IMR-90 (cell line): ENCODE measurements around the gene KRT79. TPM values are rescaled to one million over a fixed set of nuclear protein-coding genes. Genes with fewer than 3 reads are reported as not detected.

Experiments used
- ATAC-seq: fragments of 200-7000 bp; cut with Tn5 transposase; 2 replicates; pipeline ENCODE4 v1.9.1; 2020; ENCODE audit warnings: low read depth, mild to moderate bottlenecking, moderate library complexity
- BruUV-seq: library from RNA; stranded (reverse); fragments of 400-500 nt; replicated peaks from 2 replicates; lab custom pipeline; 2021; lab: Mats Ljungman, UMichigan
- CTCF ChIA-PET: fragments of 300-600 bp; formaldehyde crosslinking; extraction: SDS; loops from one replicate; lab custom pipeline; 2021; ENCODE audit warnings: antibody characterized with exemption; lab: Yijun Ruan, JAX
- POLR2A ChIA-PET: fragments of 300-600 bp; sonication (Branson Sonifier 250); formaldehyde crosslinking; loops from one replicate; lab custom pipeline; 2022; ENCODE audit warnings: antibody characterized with exemption; ENCODE audit not compliant: unreplicated experiment; lab: Charles Lee
- DNase-seq: peaks from one replicate; pipeline ENCODE4 v3.0.0; 2013
- H2AFZ ChIP-seq: replicated peaks from 2 replicates; pipeline ENCODE3; 2013; ENCODE audit warnings: low read length, mild to moderate bottlenecking; ENCODE audit not compliant: poor library complexity
- H2AK5ac ChIP-seq: 2 replicates; pipeline ENCODE4 v1.6.1; 2013; ENCODE audit warnings: low read depth, low read length, inconsistent platforms
- H2AK9ac ChIP-seq: replicated peaks from 2 replicates; pipeline ENCODE3; 2013; ENCODE audit warnings: mild to moderate bottlenecking, low read depth, low read length, moderate library complexity; ENCODE audit not compliant: poor library complexity
- H2BK120ac ChIP-seq: 2 replicates; pipeline ENCODE4 v1.6.1; 2013; ENCODE audit warnings: low read depth, low read length, inconsistent platforms
- H2BK15ac ChIP-seq: 3 replicates; pipeline ENCODE4 v1.6.1; 2013; ENCODE audit warnings: low read depth, low read length, inconsistent platforms
- H2BK20ac ChIP-seq: 2 replicates; pipeline ENCODE4 v1.6.1; 2013; ENCODE audit warnings: low read depth, mild to moderate bottlenecking, inconsistent platforms, low read length, moderate library complexity
- H2BK5ac ChIP-seq: 2 replicates; pipeline ENCODE4 v1.6.1; 2013; ENCODE audit warnings: mild to moderate bottlenecking, low read depth, low read length, inconsistent platforms; ENCODE audit not compliant: poor library complexity, severe bottlenecking
- H3K14ac ChIP-seq: replicated peaks from 2 replicates; pipeline ENCODE4 v1.6.1; 2013; ENCODE audit warnings: low read depth, low read length, inconsistent platforms
- H3K18ac ChIP-seq: 2 replicates; pipeline ENCODE4 v1.6.1; 2013; ENCODE audit warnings: low read depth, low read length, control low read depth
- H3K23ac ChIP-seq: 2 replicates; pipeline ENCODE4 v1.6.1; 2013; ENCODE audit warnings: low read depth, low read length, inconsistent platforms
- H3K27ac ChIP-seq: 2 replicates; pipeline ENCODE4 v1.5.1; 2013; ENCODE audit warnings: mild to moderate bottlenecking, control low read depth, low read length; ENCODE audit not compliant: insufficient read depth
- H3K27me3 ChIP-seq: 2 replicates; pipeline ENCODE4 v1.6.1; 2013; ENCODE audit warnings: low read length; ENCODE audit not compliant: control insufficient read depth, insufficient read depth
- H3K36me3 ChIP-seq: 2 replicates; pipeline ENCODE4 v1.6.1; 2013; ENCODE audit warnings: low read length, mixed read lengths; ENCODE audit not compliant: control insufficient read depth, insufficient read depth
- H3K4ac ChIP-seq: 2 replicates; pipeline ENCODE4 v1.6.1; 2013; ENCODE audit warnings: low read depth, low read length, inconsistent platforms
- H3K4me1 ChIP-seq: 2 replicates; pipeline ENCODE4 v1.6.1; 2013; ENCODE audit warnings: low read length, mixed read lengths; ENCODE audit not compliant: control insufficient read depth, insufficient read depth
- H3K4me2 ChIP-seq: 2 replicates; pipeline ENCODE4 v1.6.1; 2013; ENCODE audit warnings: low read depth, mild to moderate bottlenecking, control low read depth, low read length, moderate library complexity
- H3K4me3 ChIP-seq: 2 replicates; pipeline ENCODE4 v1.5.1; 2013; ENCODE audit warnings: low read depth, mild to moderate bottlenecking, control low read depth, low read length, moderate library complexity; ENCODE audit not compliant: insufficient read depth
- H3K56ac ChIP-seq: 2 replicates; pipeline ENCODE4 v1.6.1; 2013; ENCODE audit warnings: low read length, inconsistent platforms; ENCODE audit not compliant: insufficient read depth; ENCODE audit errors: extremely low read depth
- H3K79me1 ChIP-seq, 2 experiments: 2 replicates each; pipeline ENCODE4 v1.6.1; 2013; ENCODE audit warnings: low read length in 2 of 2, inconsistent platforms in 1 of 2, low read depth in 1 of 2
- H3K9ac ChIP-seq: 2 replicates; pipeline ENCODE4 v1.6.1; 2013; ENCODE audit warnings: low read depth, low read length, control low read depth
- H3K9me1 ChIP-seq: 2 replicates; pipeline ENCODE4 v1.6.1; 2013; ENCODE audit warnings: low read length, inconsistent platforms; ENCODE audit not compliant: insufficient read depth
- H3K9me3 ChIP-seq: 2 replicates; pipeline ENCODE4 v1.6.1; 2013; ENCODE audit warnings: low read length; ENCODE audit not compliant: control insufficient read depth, insufficient read depth
- H4K20me1 ChIP-seq: 2 replicates; pipeline ENCODE4 v1.6.1; 2013; ENCODE audit warnings: low read length, inconsistent platforms; ENCODE audit not compliant: insufficient read depth
- H4K5ac ChIP-seq: 2 replicates; pipeline ENCODE4 v1.6.1; 2013; ENCODE audit warnings: mild to moderate bottlenecking, low read depth, low read length, control low read depth
- H4K8ac ChIP-seq, 2 experiments: 2 replicates each; pipeline ENCODE4 v1.6.1; 2013; ENCODE audit warnings: low read depth in 2 of 2, low read length in 2 of 2, control low read depth in 1 of 2, inconsistent platforms in 1 of 2
- H4K91ac ChIP-seq: 2 replicates; pipeline ENCODE4 v1.6.1; 2013; ENCODE audit warnings: low read depth, low read length, inconsistent platforms; ENCODE audit not compliant: insufficient read depth
- CHD1 ChIP-seq: IDR thresholded peaks from 2 replicates; pipeline ENCODE4 v1.6.1; 2012; ENCODE audit warnings: low read depth, low read length, improper control_type of control experiment
- MXI1 ChIP-seq: IDR thresholded peaks from 2 replicates; pipeline ENCODE4 v1.6.1; 2012; ENCODE audit warnings: low read depth, mild to moderate bottlenecking, low read length, moderate library complexity, borderline replicate concordance
- RFX5 ChIP-seq: IDR thresholded peaks from 2 replicates; pipeline ENCODE4 v1.8.0; 2012; ENCODE audit warnings: low read depth, mild to moderate bottlenecking, low read length, moderate library complexity
- SMC3 ChIP-seq: fragments of 150-350 bp; IDR thresholded peaks from 2 replicates; pipeline ENCODE4 v1.6.1; 2016; ENCODE audit warnings: low read depth, mild to moderate bottlenecking, antibody characterized with exemption, low read length, moderate library complexity
- WGBS, 2 experiments: methylation state at CpG; one replicate each; pipeline versions ENCODE4 v1.1.5 to v1.1.7; 2013; ENCODE audit warnings: missing lambda C conversion rate in 2 of 2; ENCODE audit not compliant: insufficient read length in 1 of 2; ENCODE audit errors: extremely low coverage in 2 of 2; 5-methylcytosine and 5-hydroxymethylcytosine counted together
- dilution Hi-C: fragments of 300-500 bp; cut with HindIII; formaldehyde crosslinking; loops from one replicate; pipeline ENCODE4 v1.14.3; 2018; ENCODE audit warnings: low sequenced_read_pairs; ENCODE audit not compliant: unreplicated experiment
- in situ Hi-C: fragments of 300-500 bp; cut with MboI; formaldehyde crosslinking; loops from 3 replicates; pipeline ENCODE4 v1.14.3; 2019; ENCODE audit warnings: low sequenced_read_pairs, inconsistent platforms, mixed read lengths
- intact Hi-C: fragments of 100-400 bp; cut with micrococcal nuclease; formaldehyde crosslinking; loops from 2 replicates; pipeline ENCODE4 v1.10.0; 2022
- polyA plus RNA-seq, 3 experiments: library from polyadenylated mRNA; depleted of rRNA; stranded (reverse); fragments of >200 nt; gene quantifications; 2 replicates each; pipeline ENCODE4 v1.2.3, GENCODE V29; 2012; ENCODE audit warnings: low replicate concordance in 1 of 3
- total RNA-seq: library from RNA; depleted of rRNA; stranded (reverse); fragments of >200 nt; gene quantifications from 2 replicates; pipeline ENCODE4 v1.2.3, GENCODE V29; 2012
- TF ChIP-seq, protein P1 (sequence below): fragments of 150-350 bp; IDR thresholded peaks from 2 replicates; pipeline ENCODE4 v1.6.1; 2017; ENCODE audit warnings: mild to moderate bottlenecking, antibody characterized with exemption, low read length, low read depth

Gene KRT79
- total and polyA plus RNA-seq, 2 of the 4 experiments (the other 2 are of a cell fraction), result under 0.01 to 0.24 TPM

DNA sequence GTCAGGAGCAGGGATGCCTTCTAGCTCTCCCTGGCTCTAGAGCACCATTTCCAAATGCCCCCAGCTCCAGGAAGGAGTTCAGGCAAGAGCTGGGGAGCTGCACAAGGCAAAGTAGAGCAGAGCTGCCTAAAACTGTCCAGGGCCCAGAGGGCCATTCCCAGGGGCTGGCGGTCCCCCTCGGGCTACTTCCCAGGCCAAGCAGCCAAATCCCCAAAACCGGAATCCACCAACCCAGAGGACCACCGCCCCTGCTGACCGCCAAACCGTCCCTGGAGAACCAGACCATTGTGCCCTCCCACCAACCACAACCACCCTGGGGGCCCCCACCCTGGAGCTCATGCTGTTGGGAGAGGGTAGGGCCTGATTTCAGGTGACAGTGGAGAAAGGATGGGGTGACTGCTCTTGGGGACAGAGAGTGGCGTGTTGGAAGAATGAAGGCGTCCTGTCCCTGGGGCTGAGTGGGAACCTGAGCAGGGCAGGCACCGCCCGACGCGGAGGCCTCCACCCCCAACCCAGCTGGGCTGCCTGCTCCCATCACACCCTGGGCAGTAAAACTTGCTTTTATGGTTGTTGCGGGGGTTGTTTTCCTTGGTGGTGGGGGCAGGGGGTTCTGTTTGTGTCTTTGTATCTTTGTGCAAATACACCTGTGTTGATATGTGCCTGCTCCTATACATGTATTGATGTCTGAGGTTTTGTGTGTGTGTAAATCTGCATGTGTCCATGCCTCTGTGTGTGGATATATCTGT, 38.7 kb upstream of the KRT79 start:
- peaks cover 26% of the 10 kb centered on the region for H3K4me1 ChIP-seq
- dilution Hi-C loops, result no loop called here

More for the DNA sequence above, 38.7 kb upstream of the KRT79 start:
- intact Hi-C loops, result loop anchor here (5.0 to 10.0 kb wide), 3 partner anchors 481 to 658 kb away; no protein-coding TSS in a partner anchor
- TF ChIP-seq CHD1 (no peak), MXI1 (no peak), SMC3 (no peak), RFX5 (no peak)
- TF ChIP-seq, protein P1, sequence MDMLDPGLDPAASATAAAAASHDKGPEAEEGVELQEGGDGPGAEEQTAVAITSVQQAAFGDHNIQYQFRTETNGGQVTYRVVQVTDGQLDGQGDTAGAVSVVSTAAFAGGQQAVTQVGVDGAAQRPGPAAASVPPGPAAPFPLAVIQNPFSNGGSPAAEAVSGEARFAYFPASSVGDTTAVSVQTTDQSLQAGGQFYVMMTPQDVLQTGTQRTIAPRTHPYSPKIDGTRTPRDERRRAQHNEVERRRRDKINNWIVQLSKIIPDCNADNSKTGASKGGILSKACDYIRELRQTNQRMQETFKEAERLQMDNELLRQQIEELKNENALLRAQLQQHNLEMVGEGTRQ, result no peak
- no peak overlapping the region for H3K18ac ChIP-seq
- no peak overlapping the region for H3K9ac ChIP-seq
- H3K4me2 ChIP-seq, result no peak overlapping the region
- peak overlapping the region; percentile 65 for H3K4ac ChIP-seq
- ATAC-seq (no peak), DNase-seq (no peak)
- no peaks in the 10 kb centered on the region for H4K20me1 ChIP-seq
- H4K8ac ChIP-seq, result no peak overlapping the region; a peak in 1 of 4 replicates
- H3K9me1 ChIP-seq, result peaks cover 23% of the 10 kb centered on the region
- in situ Hi-C loops, result no loop called here
- H4K91ac ChIP-seq, result peak overlapping the region; percentile 83
- WGBS, 2 experiments, result no CpG with 5 or more reads among the region's 13 CpGs
- peak overlapping the region; percentile 89 for H2AK5ac ChIP-seq
- H3K36me3 ChIP-seq, result no peaks in the 10 kb centered on the region
- ChIA-PET CTCF (interaction anchor here (0.6 to 1.5 kb wide), 3 partner anchors 12 to 750 kb away, joined by 3 to 7 read pairs (median 5); no protein-coding TSS in a partner anchor), POLR2A (no interaction called here)
- no peak overlapping the region for H3K27ac ChIP-seq
- no peak overlapping the region for H3K56ac ChIP-seq
- no peaks in the 10 kb centered on the region for H3K79me1 ChIP-seq
- no peak overlapping the region for H2BK5ac ChIP-seq
- H2BK15ac ChIP-seq, result 0 out of 3 replicates have a peak overlapping the region, but pooled peaks have one; percentile 76
- H3K9me3 ChIP-seq, result no peaks in the 10 kb centered on the region
- H2BK20ac ChIP-seq, result no peak overlapping the region; the same call in 1 of the 2 replicates
- H2AFZ ChIP-seq, result no peak overlapping the region
- BruUV-seq, result no TSS peak
- H2AK9ac ChIP-seq, result peak overlapping the region; percentile 8
- H2BK120ac ChIP-seq, result peak overlapping the region; percentile 96
- no peak overlapping the region for H3K23ac ChIP-seq
- H3K27me3 ChIP-seq, result no peaks in the 10 kb centered on the region
- no peak overlapping the region for H3K4me3 ChIP-seq
- H4K5ac ChIP-seq, result no peak overlapping the region
- H3K14ac ChIP-seq, result no peak overlapping the region
